GM18870 (cell line): ENCODE results near the gene NR5A1.

Source experiments
- ATAC-seq: cut with Tn5 transposase; IDR thresholded peaks from one replicate; pipeline ENCODE4 v1.9.1; 2021; ENCODE audit warnings: moderate library complexity; ENCODE audit not compliant: unreplicated experiment

NR5A1 gene

DNA sequence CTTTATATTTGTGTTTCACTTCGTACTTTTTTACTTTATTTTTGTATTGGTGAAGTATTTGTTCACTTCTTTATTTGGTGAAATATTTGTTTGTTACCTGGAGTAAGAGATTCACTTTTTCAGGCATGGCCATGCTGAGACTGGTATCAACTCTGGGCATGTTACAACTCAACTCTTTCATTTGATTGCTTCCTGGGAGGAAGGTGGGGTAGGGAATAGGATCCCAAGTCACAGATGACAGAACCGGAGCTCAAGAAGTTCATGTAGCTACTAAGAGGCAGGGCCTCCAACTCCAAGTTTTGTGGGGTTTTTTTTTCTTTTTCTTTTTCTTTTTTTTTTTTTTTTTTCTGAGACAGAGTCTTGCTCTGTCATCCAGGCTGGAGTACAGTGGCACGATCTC lies 63.0 kb downstream of the NR5A1 start:
- no peak for ATAC-seq

DNA sequence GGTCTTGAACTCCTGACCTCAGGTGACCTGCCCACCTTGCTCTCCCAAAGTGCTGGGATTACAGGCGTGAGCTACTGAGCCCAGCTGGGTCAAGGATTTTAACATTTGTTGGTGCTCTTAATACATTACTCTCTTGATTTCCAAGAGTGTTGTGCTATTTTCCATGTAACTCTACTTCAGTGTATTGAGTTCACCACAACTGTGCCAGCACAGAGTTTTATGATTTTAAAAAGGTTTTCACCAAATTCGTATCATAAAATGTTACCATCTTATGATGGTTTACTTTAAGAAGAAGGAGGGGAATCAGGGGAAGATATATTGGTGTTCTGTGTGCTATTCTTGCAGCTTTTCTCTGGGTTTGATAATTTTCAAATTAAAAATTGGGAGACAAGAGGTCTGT lies 63.6 kb downstream of the NR5A1 start:
- no peak for ATAC-seq

DNA sequence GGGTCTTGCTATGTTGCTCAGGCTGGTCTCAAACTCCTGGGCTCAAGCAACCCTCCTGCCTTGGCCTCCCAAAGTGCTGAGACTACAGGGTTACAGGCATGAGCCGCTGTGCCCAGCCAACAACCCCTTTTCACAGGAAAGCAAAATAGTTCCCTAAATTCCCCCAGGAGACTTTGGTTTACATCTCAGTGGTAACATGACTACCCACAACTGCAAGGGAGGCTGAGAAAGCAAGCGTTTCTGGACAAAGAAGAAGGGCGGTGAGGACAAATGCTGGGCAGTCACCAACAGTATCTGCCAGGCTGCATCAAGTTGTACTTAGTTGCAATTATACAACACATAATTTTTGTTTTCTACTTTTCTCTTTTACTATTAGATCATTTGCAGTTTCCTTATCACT lies 64.4 kb downstream of the NR5A1 start:
- ATAC-seq: no peak

- no peak for ATAC-seq
Measured at GRCh38 chr9:124442379-124442778, 64.8 kb downstream of the NR5A1 start.

GRCh38 chr9:124441291-124441690 lies 65.9 kb downstream of the NR5A1 start:
- ATAC-seq: no peak

- no peak for ATAC-seq
Measured at GRCh38 chr9:124440786-124441185, 66.4 kb downstream of the NR5A1 start.

GRCh38 chr9:124439686-124440243 lies 67.4 kb downstream of the NR5A1 start:
- ATAC-seq: no peak

DNA sequence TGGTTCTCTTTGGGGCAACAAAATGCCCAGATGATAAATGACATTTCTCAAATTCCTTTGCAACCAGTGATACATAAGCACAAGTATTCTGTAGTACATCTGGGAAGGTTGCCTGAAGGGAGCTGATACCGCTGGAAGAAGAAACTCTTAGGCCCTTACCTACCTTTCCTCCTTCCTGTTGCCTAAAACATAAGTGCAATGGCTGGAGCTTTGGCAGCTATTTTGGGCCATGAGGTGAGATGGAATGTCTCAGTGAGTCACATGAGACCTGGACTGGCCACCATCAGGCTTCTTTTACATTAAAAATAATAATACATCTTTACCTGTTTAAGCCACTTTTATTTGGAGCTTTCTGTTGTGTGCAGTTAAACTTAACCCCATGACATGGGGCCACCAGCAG lies 68.1 kb downstream of the NR5A1 start:
- ATAC-seq: no peak

DNA sequence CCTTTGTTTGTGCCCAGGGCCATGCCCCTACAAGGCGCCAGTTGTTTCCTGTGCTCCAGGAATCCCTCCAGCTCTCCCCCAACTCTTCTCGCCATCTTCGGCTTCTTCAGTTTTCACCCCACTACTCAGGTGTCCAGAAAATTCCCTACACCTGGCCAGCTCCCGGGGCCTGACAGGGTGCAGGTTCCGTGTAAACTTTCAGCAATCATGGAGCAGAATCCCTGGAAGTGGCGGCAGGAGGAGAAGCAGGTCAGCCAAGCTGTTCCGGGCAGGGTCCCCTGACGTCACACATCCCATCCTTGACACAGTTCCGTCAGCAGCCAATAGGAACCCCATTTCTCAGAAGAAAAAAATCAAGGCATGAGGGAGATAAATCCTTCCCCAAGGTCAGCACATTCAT lies 69.1 kb downstream of the NR5A1 start:
- ATAC-seq: no peak

DNA sequence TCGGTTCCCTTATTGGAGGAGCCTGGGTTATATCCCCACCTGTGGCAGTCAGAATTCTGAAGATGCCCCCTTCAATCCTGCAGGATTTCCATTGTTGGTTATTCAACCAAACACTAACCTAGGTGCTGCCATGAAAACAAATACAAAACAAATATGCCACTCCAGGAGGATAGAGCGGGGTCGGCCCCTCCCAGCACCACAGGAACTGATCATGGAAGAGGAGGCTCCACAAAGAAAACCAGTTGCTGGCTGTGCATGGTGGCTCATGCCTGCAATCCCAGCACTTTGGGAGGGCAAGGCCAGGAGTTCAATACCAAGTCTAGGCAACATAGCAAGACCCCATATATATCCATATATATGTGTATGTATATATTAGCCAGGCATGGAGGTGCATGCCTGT lies 70.1 kb downstream of the NR5A1 start:
- no peak for ATAC-seq

DNA sequence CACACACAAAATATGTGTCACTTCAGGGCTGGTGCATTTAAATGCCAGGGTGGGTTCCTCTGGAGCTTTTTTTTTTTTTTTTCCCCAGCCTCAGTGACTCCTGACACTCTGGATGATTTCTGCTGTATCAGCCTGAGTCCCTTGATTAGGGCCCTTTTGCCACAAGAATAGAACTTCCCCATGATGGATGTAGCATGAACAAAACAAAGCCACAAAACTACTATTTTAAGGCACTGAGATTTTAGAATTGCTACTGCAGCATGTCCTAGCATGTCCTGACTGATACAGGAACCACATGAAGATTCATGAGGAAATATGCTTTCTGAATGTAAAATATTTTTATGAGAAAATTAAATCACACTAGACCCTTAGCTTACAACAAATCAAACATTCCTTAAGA lies 70.9 kb downstream of the NR5A1 start:
- no peak for ATAC-seq
